Gastrocnemius medialis (tissue), 4 donors: ENCODE results near the gene CPXM1.

Experiments
- POLR2A ChIP-seq, 2 donors: fragments of 450-650 bp; IDR thresholded peaks; one replicate each; pipeline ENCODE4 v1.6.1; 2017; ENCODE audit warnings: antibody characterized with exemption in 2 of 2, mild to moderate bottlenecking in 2 of 2, moderate library complexity in 2 of 2
- TF ChIP-seq, protein P1 (sequence below), 5 experiments: fragments of 450-650 bp in 3 of 5; fragments of 200-600 bp in 2 of 5; sonication (generic) in 2 of 5; IDR thresholded peaks in 4 of 5; conservative IDR thresholded peaks in 1 of 5; 1 replicate in 4 of 5; 2 replicates in 1 of 5; pipeline ENCODE4 v1.5.1; 2016 to 2019; ENCODE audit warnings: antibody characterized with exemption in 5 of 5, mild to moderate bottlenecking in 3 of 5, moderate library complexity in 3 of 5

GRCh38 chr20:2749343-2749950 lies 51.0 kb downstream of the CPXM1 start:
- TF ChIP-seq, protein P1, sequence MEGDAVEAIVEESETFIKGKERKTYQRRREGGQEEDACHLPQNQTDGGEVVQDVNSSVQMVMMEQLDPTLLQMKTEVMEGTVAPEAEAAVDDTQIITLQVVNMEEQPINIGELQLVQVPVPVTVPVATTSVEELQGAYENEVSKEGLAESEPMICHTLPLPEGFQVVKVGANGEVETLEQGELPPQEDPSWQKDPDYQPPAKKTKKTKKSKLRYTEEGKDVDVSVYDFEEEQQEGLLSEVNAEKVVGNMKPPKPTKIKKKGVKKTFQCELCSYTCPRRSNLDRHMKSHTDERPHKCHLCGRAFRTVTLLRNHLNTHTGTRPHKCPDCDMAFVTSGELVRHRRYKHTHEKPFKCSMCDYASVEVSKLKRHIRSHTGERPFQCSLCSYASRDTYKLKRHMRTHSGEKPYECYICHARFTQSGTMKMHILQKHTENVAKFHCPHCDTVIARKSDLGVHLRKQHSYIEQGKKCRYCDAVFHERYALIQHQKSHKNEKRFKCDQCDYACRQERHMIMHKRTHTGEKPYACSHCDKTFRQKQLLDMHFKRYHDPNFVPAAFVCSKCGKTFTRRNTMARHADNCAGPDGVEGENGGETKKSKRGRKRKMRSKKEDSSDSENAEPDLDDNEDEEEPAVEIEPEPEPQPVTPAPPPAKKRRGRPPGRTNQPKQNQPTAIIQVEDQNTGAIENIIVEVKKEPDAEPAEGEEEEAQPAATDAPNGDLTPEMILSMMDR (IDR thresholded peaks at IDR 0.05 in 4 of 5, conservative IDR thresholded peaks at IDR 0.05 in 1 of 5) = no peak
- TF ChIP-seq POLR2A (IDR thresholded peaks at IDR 0.05) = no peak
